ENCODE data around the gene S100A7A. TPM values are rescaled to one million over a fixed set of nuclear protein-coding genes. Genes with fewer than 3 reads are reported as not detected.

Gene S100A7A
- total and polyA plus RNA-seq, 2 of the 8 experiments (the other 6 are each of a cell fraction or from before 2014, with no cell fraction given): not detected

GRCh38 chr1:153430561-153430960 lies 14.2 kb downstream of the S100A7A start:
- no peak overlapping the region for H2BK120ac ChIP-seq (replicated peaks; ENCODE audit: low read depth, low read length)
- H2BK12ac ChIP-seq (ENCODE audit: low read depth, low read length): no peak overlapping the region
- H3K23ac ChIP-seq (ENCODE audit: insufficient read length): no peak overlapping the region
- no peak overlapping the region for H2AK5ac ChIP-seq (ENCODE audit: low read depth, low read length)
- no peak overlapping the region for H3K4ac ChIP-seq (replicated peaks; ENCODE audit: insufficient read length, low read depth, low read length)
- no peak overlapping the region for H4K5ac ChIP-seq (ENCODE audit: insufficient read length, low read depth, low read length)
- peaks cover 0 to 7% of the 10 kb centered on the region in 2 experiments for H4K20me1 ChIP-seq (replicated peaks in 1 of 2; ENCODE audit: control insufficient read depth in 1 of 2, insufficient read depth in 2 of 2, low read length in 2 of 2)
- no peak overlapping the region for H4K8ac ChIP-seq (ENCODE audit: extremely low read depth, insufficient read depth, low read length)
- 88% methylated on average over 3 of the region's 3 CpGs; no CpG with 5 or more reads in 1 of the 2 experiments for WGBS, 2 experiments (ENCODE audit: extremely low coverage in 1 of 2, insufficient coverage in 1 of 2, insufficient read length in 1 of 2, insufficient replicate concordance in 2 of 2, low coverage in 1 of 2, low lambda C conversion rate in 2 of 2, missing lambda C conversion rate in 1 of 2)
- H3K9me3 ChIP-seq (ENCODE audit: insufficient read depth in 2 of 2, low read depth in 1 of 2, low read length in 1 of 2): no peaks in the 10 kb centered on the region
- no peak overlapping the region for H3K9ac ChIP-seq (replicated peaks in 1 of 4; ENCODE audit: extremely low read depth in 1 of 4, low read depth in 3 of 4, low read length in 3 of 4)
- no peak overlapping the region for H3K18ac ChIP-seq (ENCODE audit: extremely low read depth, low read length)
- no peaks in the 10 kb centered on the region for H3K79me1 ChIP-seq (ENCODE audit: low read depth, low read length)
- no peak overlapping the region for H2BK5ac ChIP-seq (ENCODE audit: low read depth, low read length)
- H3K4me3 ChIP-seq (ENCODE audit: extremely low read depth in 1 of 4, insufficient read depth in 2 of 4, low read depth in 3 of 4, low read length in 4 of 4): no peak overlapping the region
- H3K4me2 ChIP-seq (ENCODE audit: insufficient read depth in 1 of 2, low read depth in 2 of 2, low read length in 2 of 2): no peak overlapping the region
- FAIRE-seq (no peak), DNase-seq (ENCODE audit: low read depth in 1 of 2, low spot score in 2 of 2) (peak in 1 of 2 experiments; percentile 40)
- no peaks in the 10 kb centered on the region; a peak in 2 of 7 replicates for H3K4me1 ChIP-seq (replicated peaks in 1 of 4; ENCODE audit: control insufficient read depth in 3 of 4, insufficient read depth in 4 of 4, low read length in 3 of 4)
- no peaks in the 10 kb centered on the region for H3K27me3 ChIP-seq (replicated peaks in 1 of 4; ENCODE audit: control insufficient read depth in 3 of 4, extremely low read depth in 1 of 4, insufficient read depth in 3 of 4, low read length in 3 of 4)
- CTCF ChIA-PET (ENCODE audit: partially characterized antibody): interaction anchor here (0.6 to 3.0 kb wide), 9 partner anchors 8 to 77 kb away, joined by 3 to 19 read pairs (median 5); no protein-coding TSS in a partner anchor
- H4K91ac ChIP-seq (replicated peaks; ENCODE audit: insufficient read length, low read length): no peak overlapping the region
- H3K23me2 ChIP-seq (ENCODE audit: low read depth, low read length): no peaks in the 10 kb centered on the region; the same call in 1 of the 2 replicates
- no peak overlapping the region for H2BK15ac ChIP-seq (ENCODE audit: low read length)
- TF ChIP-seq RAD21 (IDR thresholded peaks at IDR 0.05 in 1 of 2, conservative IDR thresholded peaks at IDR 0.05 in 1 of 2; ENCODE audit: low read depth in 2 of 2, low read length in 2 of 2): no peak
- no peak for TF ChIP-seq SRF (IDR thresholded peaks at IDR 0.05; ENCODE audit: low read depth, low read length)
- no peak for TF ChIP-seq HDAC2 (IDR thresholded peaks at IDR 0.05; ENCODE audit: borderline replicate concordance in 1 of 2, low read depth in 2 of 2, low read length in 2 of 2)
- TF ChIP-seq USF2 (IDR thresholded peaks at IDR 0.05; ENCODE audit: low read length): no peak
- no peak for TF ChIP-seq POU5F1 (IDR thresholded peaks at IDR 0.05; ENCODE audit: low read depth, low read length)
- no peak overlapping the region for H3K56ac ChIP-seq (replicated peaks; ENCODE audit: insufficient read length, low read depth, low read length)
- no peak overlapping the region for H3K14ac ChIP-seq (ENCODE audit: insufficient read length)
- no peak overlapping the region for H2AFZ ChIP-seq (ENCODE audit: low read length)
- POLR2A ChIA-PET (ENCODE audit: partially characterized antibody): no interaction called here
- H3K27ac ChIP-seq (ENCODE audit: low read depth, low read length): no peak overlapping the region
- H3K79me2 ChIP-seq (ENCODE audit: control insufficient read depth in 1 of 2, insufficient read depth in 2 of 2, low read length in 2 of 2): no peaks in the 10 kb centered on the region
- H2BK20ac ChIP-seq (ENCODE audit: low read length): no peak overlapping the region
- no peaks in the 10 kb centered on the region for H3K36me3 ChIP-seq (ENCODE audit: control insufficient read depth in 2 of 4, insufficient read depth in 4 of 4, low read length in 3 of 4)
